Osteoblast (primary cell): ENCODE measurements around the gene MMP20. TPM values are rescaled to one million over a fixed set of nuclear protein-coding genes. Genes with fewer than 3 reads are reported as not detected.

Source experiments
- DNase-seq: peaks from one replicate; pipeline ENCODE4 v3.0.0; 2011; ENCODE audit warnings: low spot score, mixed read lengths; ENCODE audit not compliant: insufficient read length; ENCODE audit errors: missing footprints
- H2AFZ ChIP-seq: 2 replicates; pipeline ENCODE4 v1.6.0; 2011; ENCODE audit warnings: mild to moderate bottlenecking, low read length
- H3K27ac ChIP-seq: 2 replicates; pipeline ENCODE4 v1.5.1; 2011; ENCODE audit warnings: mild to moderate bottlenecking, low read depth, low read length, moderate library complexity
- H3K27me3 ChIP-seq: 2 replicates; pipeline ENCODE4 v1.6.0; 2012; ENCODE audit warnings: mild to moderate bottlenecking, control low read depth, inconsistent platforms, low read length, moderate library complexity; ENCODE audit not compliant: insufficient read depth
- H3K36me3 ChIP-seq: 2 replicates; pipeline ENCODE4 v1.5.1; 2011; ENCODE audit warnings: mild to moderate bottlenecking, low read length, control low read depth, moderate library complexity; ENCODE audit not compliant: insufficient read depth
- H3K4me1 ChIP-seq: 2 replicates; pipeline ENCODE4 v1.5.1; 2011; ENCODE audit warnings: mild to moderate bottlenecking, low read length, control low read depth, moderate library complexity; ENCODE audit not compliant: insufficient read depth
- H3K4me2 ChIP-seq: 2 replicates; pipeline ENCODE4 v1.6.0; 2011; ENCODE audit warnings: mild to moderate bottlenecking, low read length; ENCODE audit not compliant: insufficient read depth
- H3K4me3 ChIP-seq: fragments of 200-600 bp; sonication (generic); 3 replicates; pipeline ENCODE4 v1.5.1; 2012; ENCODE audit warnings: mild to moderate bottlenecking, low read length, inconsistent platforms; ENCODE audit not compliant: insufficient read depth
- H3K79me2 ChIP-seq: 2 replicates; pipeline ENCODE4 v1.6.0; 2012; ENCODE audit warnings: mild to moderate bottlenecking, low read length, control low read depth, inconsistent platforms; ENCODE audit not compliant: insufficient read depth
- H3K9me3 ChIP-seq: 2 replicates; pipeline ENCODE4 v1.5.1; 2011; ENCODE audit warnings: low read depth, low read length, control low read depth
- H4K20me1 ChIP-seq: 2 replicates; pipeline ENCODE4 v1.6.0; 2012; ENCODE audit warnings: mild to moderate bottlenecking, low read length, control low read depth; ENCODE audit not compliant: insufficient read depth
- total RNA-seq: library from RNA; depleted of rRNA; stranded (reverse); fragments of >200 nt; gene quantifications from 2 replicates; pipeline ENCODE4 v1.2.3, GENCODE V29; 2012
- TF ChIP-seq, protein P1 (sequence below): IDR thresholded peaks from 2 replicates; pipeline ENCODE4 v1.5.1; 2011; ENCODE audit warnings: mild to moderate bottlenecking, low read depth, low read length, moderate library complexity; ENCODE audit errors: extremely low read depth

The MMP20 gene
- total RNA-seq, 1 donor, result not detected

DNA sequence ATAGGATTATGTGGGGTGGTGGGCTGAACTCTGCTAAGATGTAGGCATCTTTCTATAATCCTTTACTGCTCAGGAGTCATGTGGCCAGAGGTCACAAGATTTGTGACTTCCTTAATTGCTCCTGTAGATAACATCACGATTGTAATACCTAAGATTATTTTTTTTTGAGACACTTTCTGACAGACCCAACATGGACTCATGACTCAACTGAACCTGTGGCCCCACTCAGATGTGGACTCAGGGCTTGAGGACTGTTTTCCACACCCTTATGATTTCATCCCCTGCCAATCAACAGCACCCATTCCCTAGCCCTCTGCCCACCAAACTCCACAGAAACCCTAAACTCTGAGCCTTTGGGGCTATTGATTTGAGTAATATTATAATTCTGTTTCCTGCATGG lies 59.0 kb downstream of the MMP20 start:
- H4K20me1 ChIP-seq, result no peaks in the 10 kb centered on the region
- H3K36me3 ChIP-seq, result no peaks in the 10 kb centered on the region

DNA sequence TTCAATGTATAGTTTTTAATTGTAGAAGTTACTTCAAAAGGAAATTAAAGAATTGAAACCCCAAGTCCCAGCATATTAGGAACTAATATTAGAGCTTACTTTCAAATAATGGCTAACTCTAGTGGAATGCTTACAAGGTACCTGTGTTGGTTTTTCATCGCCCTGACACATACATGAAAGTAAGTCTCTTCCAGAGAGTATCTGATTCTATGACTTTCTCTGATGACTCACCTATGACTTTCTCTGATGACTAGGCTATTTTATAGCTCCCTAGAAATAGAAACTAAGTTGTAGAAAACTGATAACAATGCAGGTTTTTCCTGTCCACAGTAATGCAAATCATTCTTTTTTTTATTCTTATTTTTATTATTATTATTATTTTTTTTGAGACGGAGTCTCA lies 61.0 kb downstream of the MMP20 start:
- Histone ChIP-seq H3K27me3 (no peaks in the 10 kb centered on the region), H4K20me1 (no peaks in the 10 kb centered on the region), H3K4me1 (peaks cover 22% of the 10 kb centered on the region), H2AFZ (no peak overlapping the region), H3K4me2 (peak overlapping the region; percentile 3), H3K36me3 (no peaks in the 10 kb centered on the region), H3K9me3 (no peaks in the 10 kb centered on the region), H3K27ac (no peak overlapping the region), H3K4me3 (no peak overlapping the region), H3K79me2 (no peaks in the 10 kb centered on the region)
- TF ChIP-seq, protein P1, sequence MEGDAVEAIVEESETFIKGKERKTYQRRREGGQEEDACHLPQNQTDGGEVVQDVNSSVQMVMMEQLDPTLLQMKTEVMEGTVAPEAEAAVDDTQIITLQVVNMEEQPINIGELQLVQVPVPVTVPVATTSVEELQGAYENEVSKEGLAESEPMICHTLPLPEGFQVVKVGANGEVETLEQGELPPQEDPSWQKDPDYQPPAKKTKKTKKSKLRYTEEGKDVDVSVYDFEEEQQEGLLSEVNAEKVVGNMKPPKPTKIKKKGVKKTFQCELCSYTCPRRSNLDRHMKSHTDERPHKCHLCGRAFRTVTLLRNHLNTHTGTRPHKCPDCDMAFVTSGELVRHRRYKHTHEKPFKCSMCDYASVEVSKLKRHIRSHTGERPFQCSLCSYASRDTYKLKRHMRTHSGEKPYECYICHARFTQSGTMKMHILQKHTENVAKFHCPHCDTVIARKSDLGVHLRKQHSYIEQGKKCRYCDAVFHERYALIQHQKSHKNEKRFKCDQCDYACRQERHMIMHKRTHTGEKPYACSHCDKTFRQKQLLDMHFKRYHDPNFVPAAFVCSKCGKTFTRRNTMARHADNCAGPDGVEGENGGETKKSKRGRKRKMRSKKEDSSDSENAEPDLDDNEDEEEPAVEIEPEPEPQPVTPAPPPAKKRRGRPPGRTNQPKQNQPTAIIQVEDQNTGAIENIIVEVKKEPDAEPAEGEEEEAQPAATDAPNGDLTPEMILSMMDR, result no peak
- peak; percentile 81 for DNase-seq

More for the DNA sequence above, 59.0 kb downstream of the MMP20 start:
- DNase-seq, result no peak
- Histone ChIP-seq H3K4me2 (no peak overlapping the region), H3K27ac (no peak overlapping the region), H3K9me3 (no peaks in the 10 kb centered on the region), H3K79me2 (no peaks in the 10 kb centered on the region), H3K27me3 (no peaks in the 10 kb centered on the region), H3K4me3 (no peak overlapping the region), H2AFZ (no peak overlapping the region), H3K4me1 (peaks cover 12% of the 10 kb centered on the region)
- TF ChIP-seq, protein P1, result no peak

DNA sequence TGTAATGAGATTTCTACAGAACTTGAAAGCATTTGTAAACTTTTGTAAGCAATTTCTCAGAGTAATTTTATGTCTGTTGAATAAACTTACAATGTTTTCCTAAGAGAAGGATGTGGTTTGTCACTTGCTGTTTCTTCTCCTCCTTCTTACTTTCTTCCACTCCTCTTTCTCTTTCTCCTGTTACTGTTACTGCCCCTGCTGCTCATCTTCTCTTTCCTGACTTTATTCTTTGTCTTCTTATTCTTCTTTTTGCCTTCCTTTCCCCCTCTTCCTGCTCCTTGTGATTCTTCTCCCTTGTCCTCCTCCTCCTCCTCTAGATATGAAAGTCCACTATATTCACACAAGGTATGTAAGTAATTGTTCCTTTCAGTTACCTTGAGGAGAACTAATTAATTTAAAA lies 63.5 kb downstream of the MMP20 start:
- Histone ChIP-seq H3K4me1 (peaks cover 22% of the 10 kb centered on the region), H3K4me2 (peak overlapping the region; percentile 95), H3K79me2 (no peaks in the 10 kb centered on the region), H3K9me3 (no peaks in the 10 kb centered on the region), H3K27me3 (no peaks in the 10 kb centered on the region), H2AFZ (no peak overlapping the region), H3K27ac (no peak overlapping the region), H3K4me3 (no peak overlapping the region), H3K36me3 (no peaks in the 10 kb centered on the region), H4K20me1 (no peaks in the 10 kb centered on the region)
- TF ChIP-seq, protein P1, result no peak
- no peak for DNase-seq

DNA sequence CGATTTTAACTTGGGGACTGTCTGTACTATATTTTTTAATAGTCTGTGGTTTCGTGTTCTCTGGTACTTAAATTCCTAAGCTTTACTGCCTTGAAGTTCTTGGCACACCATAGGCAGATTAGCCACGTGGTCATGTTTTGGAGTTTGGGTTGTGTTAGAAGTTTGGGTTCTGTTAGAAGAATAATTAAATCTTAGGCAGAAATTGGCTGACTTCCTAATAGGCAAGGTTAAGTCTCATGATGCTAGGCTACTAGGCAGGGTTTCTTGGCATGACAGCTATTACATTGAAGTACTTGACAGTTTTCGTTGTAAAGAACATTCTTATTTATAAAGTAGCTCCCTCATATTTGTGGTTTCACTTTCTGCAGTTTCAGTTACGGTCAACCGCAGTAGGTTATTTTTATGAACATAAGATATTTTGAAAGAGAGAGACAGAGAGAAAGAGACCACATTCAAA lies 64.5 kb downstream of the MMP20 start:
- Histone ChIP-seq H3K27me3 (no peaks in the 10 kb centered on the region), H4K20me1 (no peaks in the 10 kb centered on the region), H2AFZ (peak overlapping the region; percentile 75)

More for the DNA sequence above, 64.5 kb downstream of the MMP20 start:
- Histone ChIP-seq H3K27ac (peak overlapping the region; percentile 19), H3K4me3 (peak overlapping the region; percentile 68), H3K4me2 (peak overlapping the region; percentile 95), H3K79me2 (no peaks in the 10 kb centered on the region), H3K9me3 (no peaks in the 10 kb centered on the region), H3K36me3 (no peaks in the 10 kb centered on the region), H3K4me1 (peaks cover 22% of the 10 kb centered on the region)
- TF ChIP-seq, protein P1, result no peak
- peak; percentile 61 for DNase-seq
